ENCODE results near the gene TMEM151B.
A peak's percentile ranks its signal among the peaks of the same experiment; 100 is the strongest.

TMEM151B gene

GRCh38 chr6:44263354-44264100, 6.7 kb upstream of the TMEM151B start:
- no CpG with 5 or more reads among the region's 9 CpGs for WGBS (ENCODE audit: extremely low coverage, insufficient coverage, insufficient read length)

GRCh38 chr6:44264154-44265006, 5.9 kb upstream of the TMEM151B start:
- H3K23ac ChIP-seq (ENCODE audit: low read length), result no peak overlapping the region
- H3K4ac ChIP-seq (ENCODE audit: low read depth, low read length), result peak overlapping the region; percentile 21
- H3K79me2 ChIP-seq (ENCODE audit: control insufficient read depth, insufficient read depth, low read length, poor library complexity), result peaks cover 3% of the 10 kb centered on the region
- H3K79me1 ChIP-seq (ENCODE audit: low read length), result peaks cover 8% of the 10 kb centered on the region
- no peaks in the 10 kb centered on the region for H3K9me3 ChIP-seq (ENCODE audit: insufficient read depth, low read depth, low read length)
- H3K4me2 ChIP-seq (ENCODE audit: low read length), result peak overlapping the region; percentile 99
- H2BK120ac ChIP-seq (ENCODE audit: insufficient read depth, low read length, poor library complexity), result peak overlapping the region; percentile 1
- peak overlapping the region; percentile 67 for H3K18ac ChIP-seq (ENCODE audit: low read length)
- no CpG with 5 or more reads among the region's 13 CpGs for WGBS (ENCODE audit: extremely low coverage, insufficient coverage, insufficient read length)
- peaks cover 23 to 24% of the 10 kb centered on the region in 2 experiments for H3K4me1 ChIP-seq (ENCODE audit: control insufficient read depth in 1 of 2, insufficient read depth in 2 of 2, low read length in 2 of 2)
- DNase-seq, result peak in 1 of 2 donors; percentile 26
- no peak overlapping the region for H2BK12ac ChIP-seq (ENCODE audit: low read length)
- peak overlapping the region; percentile 41 for H2AFZ ChIP-seq (ENCODE audit: insufficient read depth, low read length, poor library complexity)
- peak overlapping the region; percentile 6 for H4K91ac ChIP-seq (ENCODE audit: low read depth, low read length)
- peak overlapping the region; percentile 13 for H4K12ac ChIP-seq (ENCODE audit: low read depth, low read length)
- peaks cover 12% of the 10 kb centered on the region for H3K27me3 ChIP-seq (ENCODE audit: insufficient read depth, low read length)
- H3K36me3 ChIP-seq (ENCODE audit: control insufficient read depth in 1 of 2, insufficient read depth in 2 of 2, low read length in 2 of 2), result peaks cover 11 to 14% of the 10 kb centered on the region in 2 experiments
- H3K14ac ChIP-seq (ENCODE audit: low read length), result peak overlapping the region; percentile 13
- H2AK5ac ChIP-seq (ENCODE audit: low read length), result peak overlapping the region; percentile 35
- H4K8ac ChIP-seq (ENCODE audit: low read depth, low read length), result peak overlapping the region; percentile 5
- peak overlapping the region; percentile 75 for H3K9ac ChIP-seq (ENCODE audit: low read length)
- no peak overlapping the region for H2BK5ac ChIP-seq (ENCODE audit: low read depth, low read length, poor library complexity)
- H3K4me3 ChIP-seq (ENCODE audit: low read depth, low read length), result peak overlapping the region; percentile 87
- H3K27ac ChIP-seq (ENCODE audit: low read depth, low read length), result peak overlapping the region; percentile 44

More at GRCh38 chr6:44263354-44264100, 6.7 kb upstream of the TMEM151B start:
- no peak for DNase-seq
- Histone ChIP-seq H4K12ac (ENCODE audit: low read depth, low read length) (no peak overlapping the region), H3K4me2 (ENCODE audit: low read length) (peak overlapping the region; percentile 99), H3K4me1 (ENCODE audit: control insufficient read depth in 1 of 2, insufficient read depth in 2 of 2, low read length in 2 of 2) (peaks cover 23 to 24% of the 10 kb centered on the region in 2 experiments), H2BK5ac (ENCODE audit: low read depth, low read length, poor library complexity) (peak overlapping the region; percentile 9), H2AK5ac (ENCODE audit: low read length) (peak overlapping the region; percentile 26), H2AFZ (ENCODE audit: insufficient read depth, low read length, poor library complexity) (no peak overlapping the region), H3K27me3 (ENCODE audit: insufficient read depth, low read length) (peaks cover 3% of the 10 kb centered on the region), H4K8ac (ENCODE audit: low read depth, low read length) (peak overlapping the region; percentile 33), H3K14ac (ENCODE audit: low read length) (no peak overlapping the region), H3K79me1 (ENCODE audit: low read length) (peaks cover 8% of the 10 kb centered on the region), H3K27ac (ENCODE audit: low read depth, low read length) (no peak overlapping the region), H3K9ac (ENCODE audit: low read length) (peak overlapping the region; percentile 18), H3K4ac (ENCODE audit: low read depth, low read length) (peak overlapping the region; percentile 29), H3K23ac (ENCODE audit: low read length) (no peak overlapping the region), H4K91ac (ENCODE audit: low read depth, low read length) (peak overlapping the region; percentile 13), H3K18ac (ENCODE audit: low read length) (peak overlapping the region; percentile 38), H3K79me2 (ENCODE audit: control insufficient read depth, insufficient read depth, low read length, poor library complexity) (peaks cover 3% of the 10 kb centered on the region), H3K4me3 (ENCODE audit: low read depth, low read length) (no peak overlapping the region), H3K36me3 (ENCODE audit: control insufficient read depth in 1 of 2, insufficient read depth in 2 of 2, low read length in 2 of 2) (peaks cover 17 to 20% of the 10 kb centered on the region in 2 experiments), H2BK120ac (ENCODE audit: insufficient read depth, low read length, poor library complexity) (no peak overlapping the region), H2BK12ac (ENCODE audit: low read length) (peak overlapping the region; percentile 42), H3K9me3 (ENCODE audit: insufficient read depth, low read depth, low read length) (no peaks in the 10 kb centered on the region)

- WGBS (ENCODE audit: extremely low coverage, insufficient coverage, insufficient read length), result no CpG with 5 or more reads among the region's 72 CpGs
- H4K8ac ChIP-seq (ENCODE audit: low read depth, low read length), result peak within 1 kb of the TSS; percentile 65
- H3K14ac ChIP-seq (ENCODE audit: low read length), result peak within 1 kb of the TSS; percentile 13
- H3K36me3 ChIP-seq (ENCODE audit: control insufficient read depth in 1 of 2, insufficient read depth in 2 of 2, low read length in 2 of 2), result peaks cover 6 to 8% of the 10 kb centered on the region in 2 experiments
- peak within 1 kb of the TSS; percentile 44 for H3K27ac ChIP-seq (ENCODE audit: low read depth, low read length)
- peak within 1 kb of the TSS; percentile 87 for H3K4me3 ChIP-seq (ENCODE audit: low read depth, low read length)
- peak within 1 kb of the TSS; percentile 41 for H2AFZ ChIP-seq (ENCODE audit: insufficient read depth, low read length, poor library complexity)
- H3K4me1 ChIP-seq (ENCODE audit: control insufficient read depth in 1 of 2, insufficient read depth in 2 of 2, low read length in 2 of 2), result peaks cover 23 to 24% of the 10 kb centered on the region in 2 experiments
- H3K79me1 ChIP-seq (ENCODE audit: low read length), result peaks cover 8% of the 10 kb centered on the region
- H3K4me2 ChIP-seq (ENCODE audit: low read length), result peak within 1 kb of the TSS; percentile 99
- H3K18ac ChIP-seq (ENCODE audit: low read length), result peak within 1 kb of the TSS; percentile 67
- peaks cover 3% of the 10 kb centered on the region for H3K79me2 ChIP-seq (ENCODE audit: control insufficient read depth, insufficient read depth, low read length, poor library complexity)
- no peak within 1 kb of the TSS for H2BK12ac ChIP-seq (ENCODE audit: low read length)
- H4K91ac ChIP-seq (ENCODE audit: low read depth, low read length), result peak within 1 kb of the TSS; percentile 6
- H2AK5ac ChIP-seq (ENCODE audit: low read length), result peak within 1 kb of the TSS; percentile 35
- peak within 1 kb of the TSS; percentile 24 for H3K4ac ChIP-seq (ENCODE audit: low read depth, low read length)
- peaks cover 19% of the 10 kb centered on the region for H3K27me3 ChIP-seq (ENCODE audit: insufficient read depth, low read length)
- no peaks in the 10 kb centered on the region for H3K9me3 ChIP-seq (ENCODE audit: insufficient read depth, low read depth, low read length)
- H2BK120ac ChIP-seq (ENCODE audit: insufficient read depth, low read length, poor library complexity), result peak within 1 kb of the TSS; percentile 1
- H2BK5ac ChIP-seq (ENCODE audit: low read depth, low read length, poor library complexity), result peak within 1 kb of the TSS; percentile 7
- peak within 1 kb of the TSS; percentile 13 for H4K12ac ChIP-seq (ENCODE audit: low read depth, low read length)
- no peak within 1 kb of the TSS for H3K23ac ChIP-seq (ENCODE audit: low read length)
- DNase-seq, result peak; percentile 96 to 97
- peak within 1 kb of the TSS; percentile 75 for H3K9ac ChIP-seq (ENCODE audit: low read length)
Measured at GRCh38 chr6:44265007-44265721, 5.1 kb upstream of the TMEM151B start, which contains the start of gene NFKBIE. Gene NFKBIE (minus strand): TSS chr6:44265551. CDS start chr6:44265346, 205 bp downstream.

Measured in trophoblast cell (in vitro differentiated cells and primary cell).